Kidney (tissue), 14 donors: Measurements from ENCODE around the gene SPOCK2. TPM values are rescaled to one million over a fixed set of nuclear protein-coding genes. Genes with fewer than 3 reads are reported as not detected.

ENCODE experiments used
- DNase-seq, 5 donors: peaks; one replicate each; pipeline ENCODE4 v3.0.0-alpha.2; 2013 to 2020
- FAIRE-seq: peaks from 2 replicates; lab custom pipeline; 2012; peaks lifted over from hg19 to GRCh38; lab: Jason Lieb, UNC
- H3K27ac ChIP-seq, 2 donors: one replicate each; pipeline ENCODE4 v1.7.0; 2013; ENCODE audit warnings: low read depth in 2 of 2, low read length in 2 of 2, inconsistent platforms in 1 of 2
- H3K27me3 ChIP-seq: one replicate; pipeline ENCODE4 v1.7.1; 2013; ENCODE audit warnings: low read length, inconsistent platforms; ENCODE audit not compliant: control insufficient read depth, insufficient read depth
- H3K36me3 ChIP-seq, 3 donors: one replicate each; pipeline versions ENCODE4 v1.7.0 to v1.7.1; 2013; ENCODE audit warnings: low read length in 3 of 3, control low read depth in 1 of 3, inconsistent platforms in 1 of 3; ENCODE audit not compliant: insufficient read depth in 3 of 3, control insufficient read depth in 2 of 3
- H3K4me1 ChIP-seq, 3 donors: one replicate each; pipeline versions ENCODE4 v1.7.0 to v1.7.1; 2013; ENCODE audit warnings: low read length in 3 of 3, inconsistent platforms in 1 of 3, low read depth in 1 of 3; ENCODE audit not compliant: control insufficient read depth in 2 of 3, insufficient read depth in 2 of 3
- H3K4me3 ChIP-seq, 3 donors: one replicate each; pipeline versions ENCODE4 v1.7.0 to v1.8.1; 2013; ENCODE audit warnings: low read length in 3 of 3, control low read depth in 1 of 3, inconsistent platforms in 1 of 3
- H3K9ac ChIP-seq, 3 donors: one replicate each; pipeline versions ENCODE4 v1.7.0 to v1.7.1; 2013; ENCODE audit warnings: low read length in 3 of 3, control low read depth in 1 of 3, inconsistent platforms in 1 of 3
- H3K9me3 ChIP-seq, 3 donors: one replicate each; pipeline versions ENCODE4 v1.7.0 to v1.7.1; 2013; ENCODE audit warnings: low read length in 3 of 3, control low read depth in 1 of 3, inconsistent platforms in 1 of 3; ENCODE audit not compliant: control insufficient read depth in 2 of 3, insufficient read depth in 1 of 3
- CTCF ChIP-seq: IDR thresholded peaks from 3 replicates; pipeline ENCODE4 v1.5.1; 2012; ENCODE audit warnings: mild to moderate bottlenecking, moderate library complexity, borderline replicate concordance; ENCODE audit not compliant: insufficient read depth; ENCODE audit errors: extremely low read depth
- intact Hi-C: fragments of 100-400 bp; cut with DNase I; formaldehyde crosslinking; loops from one replicate; pipeline ENCODE4 v1.11.1; 2022
- polyA plus RNA-seq: library from polyadenylated mRNA; stranded (reverse); fragments of 350-450 nt; fragmentation: Illumina TruSeq; extraction: RNeasy Lipid Tissue Mini Kit (QIAGEN cat#74804); gene quantifications from one replicate; pipeline ENCODE4 v1.2.3, GENCODE V29; 2014; ENCODE audit warnings: low read depth, low replicate concordance; ENCODE audit not compliant: insufficient read depth
- total RNA-seq: library from RNA; stranded (reverse); fragmentation: NEBNext Ultra II Directional; extraction: Animal tissue kit (Norgen Biotek cat#: 25700); gene quantifications from one replicate; pipeline ENCODE4 v1.2.1, GENCODE V29; 2021
- donor health status: control.
- donor health status: control.
- donor health status: control.
- donor health status: control.
- donor health status: control.
- donor health status: DM: yes; HTN: yes; CAD: no.
- donor health status: Normal renal cell carcinoma (clear cell type).

SPOCK2 gene
- total and polyA plus RNA-seq, 2 donors from 2014 or later: 19.7 to 103 TPM

- TF ChIP-seq CTCF: no peak
- no peak for FAIRE-seq
- intact Hi-C loops: loop anchor here (5.0 kb wide), 1 partner anchor 169 kb away; no protein-coding TSS in a partner anchor
- DNase-seq: no peak
- no peaks in the 10 kb centered on the region for H3K9me3 ChIP-seq
- no peak overlapping the region for H3K4me3 ChIP-seq
- no peaks in the 10 kb centered on the region for H3K4me1 ChIP-seq
- no peak overlapping the region for H3K9ac ChIP-seq
- H3K27ac ChIP-seq: no peak overlapping the region
- H3K36me3 ChIP-seq: no peaks in the 10 kb centered on the region
- no peaks in the 10 kb centered on the region for H3K27me3 ChIP-seq
Measured at GRCh38 chr10:72053690-72054089, 34.7 kb downstream of the SPOCK2 start.

GRCh38 chr10:72050873-72051272 lies 37.5 kb downstream of the SPOCK2 start:
- DNase-seq (no peak), FAIRE-seq (no peak)
- H3K36me3 ChIP-seq: no peaks in the 10 kb centered on the region
- no peak for TF ChIP-seq CTCF
- no peaks in the 10 kb centered on the region for H3K9me3 ChIP-seq
- H3K27ac ChIP-seq: no peak overlapping the region
- intact Hi-C loops: loop anchor here (5.0 kb wide), 1 partner anchor 171 kb away; no protein-coding TSS in a partner anchor
- H3K4me1 ChIP-seq: no peaks in the 10 kb centered on the region
- no peak overlapping the region for H3K4me3 ChIP-seq
- no peaks in the 10 kb centered on the region for H3K27me3 ChIP-seq
- no peak overlapping the region for H3K9ac ChIP-seq

GRCh38 chr10:72049969-72050781 lies 38.2 kb downstream of the SPOCK2 start:
- no peak overlapping the region for H3K4me3 ChIP-seq
- intact Hi-C loops: loop anchor here (5.0 kb wide), 1 partner anchor 172 kb away; no protein-coding TSS in a partner anchor
- DNase-seq (no peak), FAIRE-seq (no peak)
- no peaks in the 10 kb centered on the region for H3K27me3 ChIP-seq
- H3K27ac ChIP-seq: no peak overlapping the region
- no peaks in the 10 kb centered on the region for H3K9me3 ChIP-seq
- no peak for TF ChIP-seq CTCF
- H3K4me1 ChIP-seq: no peaks in the 10 kb centered on the region
- H3K36me3 ChIP-seq: no peaks in the 10 kb centered on the region
- H3K9ac ChIP-seq: no peak overlapping the region
